ENCODE results near the gene TPPP2. TPM values are rescaled to one million over a fixed set of nuclear protein-coding genes. Genes with fewer than 3 reads are reported as not detected.

TPPP2 gene
- total and polyA plus RNA-seq, 2 donors (not counting 1 experiment from before 2014, with no cell fraction given) = not detected

GRCh38 chr14:21078287-21078686 lies 48.3 kb downstream of the TPPP2 start:
- peaks cover 3% of the 10 kb centered on the region for H3K4me1 Mint-ChIP-seq
- no peak overlapping the region for H2AFZ ChIP-seq (ENCODE audit: insufficient read depth, low read depth, low read length, poor library complexity, severe bottlenecking)
- no peak for TF ChIP-seq CTCF (IDR thresholded peaks at IDR 0.05)
- TF ChIP-seq EZH2 (IDR thresholded peaks at IDR 0.05; ENCODE audit: borderline replicate concordance, insufficient read depth, low read depth, low read length, poor library complexity, severe bottlenecking) = no peak
- DNase-seq (no peak), ATAC-seq (ENCODE audit: low read depth) (no peak)
- H4K20me1 ChIP-seq (ENCODE audit: control insufficient read depth, insufficient read depth, low read length, poor library complexity, severe bottlenecking) = no peaks in the 10 kb centered on the region
- no peak overlapping the region for H3K27ac ChIP-seq (ENCODE audit: low read length in 2 of 2)
- H3K27ac Mint-ChIP-seq = no peak overlapping the region
- peaks cover 0 to 6% (median 0%) of the 10 kb centered on the region in 4 experiments for H3K27me3 ChIP-seq (replicated peaks in 1 of 4; ENCODE audit: control extremely low read depth in 1 of 4, control insufficient read depth in 3 of 4, insufficient read depth in 4 of 4, low read length in 3 of 4)
- H3K36me3 ChIP-seq (replicated peaks in 1 of 2; ENCODE audit: control extremely low read depth in 1 of 2, control insufficient read depth in 1 of 2, extremely low read depth in 1 of 2, insufficient read depth in 2 of 2, low read length in 1 of 2) = no peaks in the 10 kb centered on the region
- no peak overlapping the region for H3K4me3 ChIP-seq (ENCODE audit: control extremely low read depth in 1 of 5, extremely low read depth in 1 of 5, insufficient read depth in 1 of 5, low read depth in 2 of 5, low read length in 4 of 5)
- H3K4me2 ChIP-seq (replicated peaks; ENCODE audit: low read depth, low read length, poor library complexity, severe bottlenecking) = no peak overlapping the region
- no peaks in the 10 kb centered on the region for H3K4me1 ChIP-seq (ENCODE audit: control insufficient read depth in 2 of 2, insufficient read depth in 2 of 2, low read length in 2 of 2)
- ChIA-PET CTCF (interaction anchor here (0.6 to 2.4 kb wide), 6 partner anchors 11 to 38 kb away, joined by 3 to 14 read pairs (median 4); no protein-coding TSS in a partner anchor), POLR2A (no interaction called here)
- H3K9ac ChIP-seq (ENCODE audit: low read length) = no peak overlapping the region
- intact Hi-C loops (cut with micrococcal nuclease) = no loop called here
- peaks cover 10% of the 10 kb centered on the region for H3K27me3 Mint-ChIP-seq
- no peaks in the 10 kb centered on the region for H3K79me2 ChIP-seq (ENCODE audit: control insufficient read depth, insufficient read depth, low read length)
- WGBS (ENCODE audit: insufficient coverage) = 100% methylated on average over 5 of the region's 5 CpGs
- no peaks in the 10 kb centered on the region for H3K9me3 Mint-ChIP-seq (ENCODE audit: insufficient read depth)
- H3K4me3 Mint-ChIP-seq = no peak overlapping the region
- peaks cover 0 to 3% (median 0%) of the 10 kb centered on the region in 3 donors for H3K9me3 ChIP-seq (ENCODE audit: control extremely low read depth in 1 of 3, control insufficient read depth in 2 of 3, insufficient read depth in 1 of 3, low read length in 2 of 3)

GRCh38 chr14:21078726-21079125 lies 48.7 kb downstream of the TPPP2 start:
- DNase-seq (no peak), ATAC-seq (ENCODE audit: low read depth) (no peak)
- Histone ChIP-seq H3K27me3 (replicated peaks in 1 of 4; ENCODE audit: control extremely low read depth in 1 of 4, control insufficient read depth in 3 of 4, insufficient read depth in 4 of 4, low read length in 3 of 4) (peaks cover 0 to 5% (median 0%) of the 10 kb centered on the region in 4 experiments), H3K9ac (ENCODE audit: low read length) (no peak overlapping the region), H3K4me1 (ENCODE audit: control insufficient read depth in 2 of 2, insufficient read depth in 2 of 2, low read length in 2 of 2) (no peaks in the 10 kb centered on the region), H2AFZ (ENCODE audit: insufficient read depth, low read depth, low read length, poor library complexity, severe bottlenecking) (no peak overlapping the region), H3K4me2 (replicated peaks; ENCODE audit: low read depth, low read length, poor library complexity, severe bottlenecking) (no peak overlapping the region), H3K27ac (ENCODE audit: low read length in 2 of 2) (no peak overlapping the region), H4K20me1 (ENCODE audit: control insufficient read depth, insufficient read depth, low read length, poor library complexity, severe bottlenecking) (no peaks in the 10 kb centered on the region), H3K9me3 (ENCODE audit: control extremely low read depth in 1 of 3, control insufficient read depth in 2 of 3, insufficient read depth in 1 of 3, low read length in 2 of 3) (peaks cover 0 to 3% (median 0%) of the 10 kb centered on the region in 3 donors), H3K79me2 (ENCODE audit: control insufficient read depth, insufficient read depth, low read length) (no peaks in the 10 kb centered on the region), H3K4me3 (ENCODE audit: control extremely low read depth in 1 of 5, extremely low read depth in 1 of 5, insufficient read depth in 1 of 5, low read depth in 2 of 5, low read length in 4 of 5) (no peak overlapping the region), H3K36me3 (replicated peaks in 1 of 2; ENCODE audit: control extremely low read depth in 1 of 2, control insufficient read depth in 1 of 2, extremely low read depth in 1 of 2, insufficient read depth in 2 of 2, low read length in 1 of 2) (no peaks in the 10 kb centered on the region)
- H3K4me1 Mint-ChIP-seq = peaks cover 1% of the 10 kb centered on the region
- TF ChIP-seq CTCF (IDR thresholded peaks at IDR 0.05) (no peak), EZH2 (IDR thresholded peaks at IDR 0.05; ENCODE audit: borderline replicate concordance, insufficient read depth, low read depth, low read length, poor library complexity, severe bottlenecking) (no peak)
- WGBS (ENCODE audit: insufficient coverage) = 98% methylated on average over 5 of the region's 10 CpGs
- H3K27me3 Mint-ChIP-seq = peaks cover 8% of the 10 kb centered on the region
- H3K4me3 Mint-ChIP-seq = no peak overlapping the region
- no peaks in the 10 kb centered on the region for H3K9me3 Mint-ChIP-seq (ENCODE audit: insufficient read depth)
- ChIA-PET CTCF (interaction anchor here (1.1 to 2.4 kb wide), 7 partner anchors 10 to 39 kb away, joined by 3 to 10 read pairs (median 3); no protein-coding TSS in a partner anchor), POLR2A (no interaction called here)
- H3K27ac Mint-ChIP-seq = no peak overlapping the region
- intact Hi-C loops (cut with micrococcal nuclease) = no loop called here

All from B cell (primary cell).